ENCODE measurements around the gene MKRN3. TPM values are rescaled to one million over a fixed set of nuclear protein-coding genes. Genes with fewer than 3 reads are reported as not detected.

Gene MKRN3
- total RNA-seq, 1 experiment from 2014 or later = not detected

GRCh38 chr15:23548071-23548470, 17.4 kb upstream of the MKRN3 start:
- no peak for TF ChIP-seq CTCF (IDR thresholded peaks at IDR 0.05)
- TF ChIP-seq ZNF281 (CRISPR knock-in tag; IDR thresholded peaks at IDR 0.05) = no peak
- no peak for TF ChIP-seq RORB (CRISPR knock-in tag; IDR thresholded peaks at IDR 0.05)
- TF ChIP-seq MXD4 (CRISPR knock-in tag; IDR thresholded peaks at IDR 0.05; ENCODE audit: borderline replicate concordance) = no peak
- TF ChIP-seq FOXK1 (CRISPR knock-in tag; IDR thresholded peaks at IDR 0.05) = no peak
- TF ChIP-seq NR3C1 (CRISPR knock-in tag; conservative IDR thresholded peaks at IDR 0.05; ENCODE audit: low read depth) = no peak
- no peak for TF ChIP-seq FOXP1 (CRISPR knock-in tag; IDR thresholded peaks at IDR 0.05; ENCODE audit: borderline replicate concordance)
- TF ChIP-seq ZSCAN18 (CRISPR knock-in tag; IDR thresholded peaks at IDR 0.05) = no peak

GRCh38 chr15:23561914-23562313, 3.6 kb upstream of the MKRN3 start:
- Mint-ChIP-seq H3K27me3 (ENCODE audit: low read depth) (peaks cover 5% of the 10 kb centered on the region; the same call in 1 of the 2 replicates), H3K4me3 (no peak overlapping the region), H3K27ac (no peak overlapping the region), H3K36me3 (peaks cover 31% of the 10 kb centered on the region), H3K9me3 (peaks cover 39% of the 10 kb centered on the region), H3K4me1 (no peaks in the 10 kb centered on the region)
- ChIA-PET POLR2A (no interaction called here), CTCF (interaction anchor here (1.1 kb wide), 1 partner anchor 64 kb away, joined by 3 read pairs; no protein-coding TSS in a partner anchor)
- ATAC-seq = no peak
- no peak for DNase-seq (ENCODE audit: low spot score)
- TF ChIP-seq ZNF416 (CRISPR knock-in tag; IDR thresholded peaks at IDR 0.05) (no peak), MYBL2 (CRISPR knock-in tag; IDR thresholded peaks at IDR 0.05) (no peak), KAT7 (CRISPR knock-in tag; IDR thresholded peaks at IDR 0.05; ENCODE audit: borderline replicate concordance) (no peak), AR (CRISPR knock-in tag; IDR thresholded peaks at IDR 0.05) (no peak), HMGXB4 (CRISPR knock-in tag; IDR thresholded peaks at IDR 0.05) (no peak), ATF6 (CRISPR knock-in tag; IDR thresholded peaks at IDR 0.05) (no peak), NFE2L1 (CRISPR knock-in tag; IDR thresholded peaks at IDR 0.05) (no peak), GABPB1 (CRISPR knock-in tag; IDR thresholded peaks at IDR 0.05) (no peak), ARID4B (CRISPR knock-in tag; IDR thresholded peaks at IDR 0.05; ENCODE audit: borderline replicate concordance) (no peak)

More at GRCh38 chr15:23548071-23548470, 17.4 kb upstream of the MKRN3 start:
- Mint-ChIP-seq H3K36me3 (peaks cover 17% of the 10 kb centered on the region), H3K27me3 (ENCODE audit: low read depth) (no peaks in the 10 kb centered on the region), H3K9me3 (peaks cover 49% of the 10 kb centered on the region), H3K27ac (no peak overlapping the region), H3K4me1 (no peaks in the 10 kb centered on the region), H3K4me3 (no peak overlapping the region)
- ATAC-seq (no peak), DNase-seq (ENCODE audit: low spot score) (no peak)
- POLR2A ChIA-PET = no interaction called here
- CTCF ChIA-PET = no interaction called here
